C1 segment of cervical spinal cord (tissue), 14 donors: ENCODE measurements around the gene PRM3.
A peak's percentile ranks its signal among the peaks of the same experiment; 100 is the strongest.

ENCODE experiments used
- DNase-seq, 14 donors: peaks; one replicate each; lab custom pipeline; 2025; lab: John Stamatoyannopoulos, UW

The PRM3 gene

DNA sequence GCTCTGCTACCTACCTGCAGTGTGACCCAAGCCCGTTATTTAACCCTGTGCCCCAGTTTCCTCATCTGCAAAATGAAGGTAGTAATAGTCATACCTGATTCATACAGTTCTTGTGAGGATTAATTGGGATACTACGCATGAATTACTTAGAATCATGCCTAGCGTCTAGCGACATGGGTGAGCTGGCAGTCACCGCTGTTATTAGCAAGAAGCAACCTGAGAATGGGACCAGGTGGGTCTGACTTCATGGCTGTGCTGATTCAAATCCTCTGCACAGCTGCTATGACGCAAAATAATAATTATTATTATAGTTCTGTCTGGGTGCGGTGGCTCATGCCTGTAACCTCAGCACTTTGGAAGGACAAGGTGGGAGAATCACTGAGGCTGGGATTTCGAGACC is 25.3 kb downstream of the PRM3 start:
- DNase-seq = no peak

DNA sequence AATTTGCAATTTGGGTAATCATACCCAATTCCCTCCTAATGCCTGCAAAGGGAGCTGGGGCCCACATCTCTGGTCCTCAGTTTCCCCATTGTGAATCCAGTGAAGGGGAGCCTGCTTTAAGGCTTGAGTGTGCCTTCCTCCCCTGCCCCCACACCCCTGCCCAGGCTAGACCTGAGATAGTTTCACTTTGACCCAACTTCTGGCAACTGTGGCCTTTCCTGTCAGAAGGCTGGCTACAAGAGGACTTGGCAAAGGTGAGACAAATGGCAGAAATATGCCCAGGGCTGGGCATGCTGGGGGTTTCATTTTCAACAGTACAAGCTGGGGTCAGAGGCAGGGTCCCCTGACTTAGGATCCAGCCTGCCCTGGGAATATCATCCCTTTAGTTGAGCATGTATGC is 27.4 kb downstream of the PRM3 start:
- no peak for DNase-seq

DNA sequence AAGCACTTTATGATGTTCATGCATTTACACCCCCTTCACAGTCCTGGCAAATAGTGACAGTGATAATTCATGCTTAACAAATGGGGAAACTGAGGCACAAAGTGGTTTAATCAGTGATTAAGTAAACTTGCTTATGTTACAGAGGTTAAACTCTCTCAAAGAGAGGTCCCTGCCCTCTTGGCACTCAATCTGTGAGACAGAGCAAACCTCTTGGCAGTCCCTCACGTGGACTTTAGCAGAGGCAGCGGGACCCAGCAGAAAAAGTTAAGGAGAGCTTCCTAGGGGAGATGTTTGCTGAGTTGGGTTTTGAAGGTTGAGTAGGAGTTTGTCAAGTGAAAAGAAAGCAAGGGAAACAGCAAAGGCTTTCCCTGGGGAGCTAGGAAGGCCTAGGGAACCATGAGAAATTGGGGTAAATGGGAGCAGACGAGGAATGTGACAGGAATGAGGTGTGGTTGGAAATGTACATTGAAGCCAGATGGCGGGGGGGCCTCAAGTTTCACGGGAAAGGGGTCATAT is 28.1 kb downstream of the PRM3 start:
- no peak for DNase-seq

GRCh38 chr16:11242658-11243057 is 30.8 kb downstream of the PRM3 start:
- peak in 1 of 14 donors; percentile 83 for DNase-seq

DNA sequence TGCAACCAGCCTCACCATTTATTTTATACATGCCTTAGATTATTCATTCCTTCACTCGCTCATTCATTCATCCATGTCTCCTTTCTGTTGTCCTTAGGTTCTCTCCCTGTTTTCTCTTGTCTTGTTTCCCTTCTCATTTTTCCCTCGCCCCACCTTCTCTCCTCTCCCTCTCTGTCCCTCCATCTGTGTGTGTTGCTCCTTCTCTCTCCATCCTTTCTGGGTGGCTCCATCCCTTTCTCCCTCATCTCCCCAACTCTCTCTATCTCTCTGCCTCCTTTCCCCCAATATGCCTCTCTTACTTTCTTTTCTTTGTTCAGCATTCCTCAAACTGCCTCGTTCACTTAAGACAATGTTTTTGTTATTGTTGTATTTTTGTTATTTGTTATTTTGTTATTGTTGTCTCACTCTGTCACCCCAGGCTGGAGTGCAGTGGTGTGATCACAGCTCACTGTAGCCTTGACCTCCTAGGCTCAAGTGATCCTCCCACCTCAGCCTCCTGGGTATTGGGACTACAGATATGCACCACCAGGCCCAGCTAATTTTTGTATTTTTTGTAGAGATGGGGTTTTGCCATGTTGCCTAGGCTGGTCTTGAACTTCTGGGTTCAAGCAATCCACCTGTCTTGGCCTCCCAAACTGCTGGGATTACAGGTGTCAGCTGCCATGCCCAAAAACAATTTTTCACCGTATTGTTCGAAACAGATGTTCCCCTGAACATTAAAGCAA is 31.8 kb downstream of the PRM3 start:
- DNase-seq = no peak

DNA sequence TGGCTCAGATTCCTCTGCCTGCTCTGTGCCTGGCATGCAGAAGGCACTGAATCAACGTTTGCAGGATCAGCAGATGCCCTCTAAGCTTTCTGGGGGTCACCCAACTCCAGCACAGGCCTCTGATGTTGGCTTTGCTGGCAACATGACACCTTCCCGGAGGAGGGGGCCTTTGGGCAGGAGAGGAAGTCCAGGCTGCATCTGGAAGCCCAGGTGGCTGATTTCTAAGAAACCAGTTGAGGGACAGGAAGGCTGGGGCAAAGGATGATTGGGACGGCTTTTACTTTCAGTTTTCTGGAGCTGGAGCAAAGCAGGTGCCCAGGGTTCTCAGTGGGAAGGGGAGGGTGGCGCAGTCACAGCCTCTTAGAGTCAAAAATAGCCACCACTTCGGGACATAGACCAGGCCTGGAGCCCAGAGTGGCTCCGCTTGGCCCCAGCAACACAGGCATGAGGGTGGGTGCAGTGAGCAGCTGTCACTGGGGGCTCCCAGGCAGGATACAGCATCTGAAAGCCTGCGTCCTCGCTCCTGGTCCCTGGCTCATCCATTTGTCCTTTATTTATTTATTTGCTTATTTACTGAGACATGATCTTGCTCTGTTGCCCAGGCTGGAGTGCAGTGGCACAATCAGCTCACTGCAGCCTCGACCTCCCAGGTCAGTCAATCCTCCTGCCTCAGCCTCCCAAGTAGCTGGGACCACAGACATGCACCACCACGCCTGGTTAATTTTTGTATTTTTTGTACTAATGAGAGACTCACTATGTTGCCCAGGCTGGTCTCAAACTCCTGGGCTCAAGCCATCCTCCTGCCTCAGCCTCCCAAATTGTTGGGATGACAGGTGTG is 32.6 kb downstream of the PRM3 start:
- peak in 1 of 14 donors; percentile 19 for DNase-seq

DNA sequence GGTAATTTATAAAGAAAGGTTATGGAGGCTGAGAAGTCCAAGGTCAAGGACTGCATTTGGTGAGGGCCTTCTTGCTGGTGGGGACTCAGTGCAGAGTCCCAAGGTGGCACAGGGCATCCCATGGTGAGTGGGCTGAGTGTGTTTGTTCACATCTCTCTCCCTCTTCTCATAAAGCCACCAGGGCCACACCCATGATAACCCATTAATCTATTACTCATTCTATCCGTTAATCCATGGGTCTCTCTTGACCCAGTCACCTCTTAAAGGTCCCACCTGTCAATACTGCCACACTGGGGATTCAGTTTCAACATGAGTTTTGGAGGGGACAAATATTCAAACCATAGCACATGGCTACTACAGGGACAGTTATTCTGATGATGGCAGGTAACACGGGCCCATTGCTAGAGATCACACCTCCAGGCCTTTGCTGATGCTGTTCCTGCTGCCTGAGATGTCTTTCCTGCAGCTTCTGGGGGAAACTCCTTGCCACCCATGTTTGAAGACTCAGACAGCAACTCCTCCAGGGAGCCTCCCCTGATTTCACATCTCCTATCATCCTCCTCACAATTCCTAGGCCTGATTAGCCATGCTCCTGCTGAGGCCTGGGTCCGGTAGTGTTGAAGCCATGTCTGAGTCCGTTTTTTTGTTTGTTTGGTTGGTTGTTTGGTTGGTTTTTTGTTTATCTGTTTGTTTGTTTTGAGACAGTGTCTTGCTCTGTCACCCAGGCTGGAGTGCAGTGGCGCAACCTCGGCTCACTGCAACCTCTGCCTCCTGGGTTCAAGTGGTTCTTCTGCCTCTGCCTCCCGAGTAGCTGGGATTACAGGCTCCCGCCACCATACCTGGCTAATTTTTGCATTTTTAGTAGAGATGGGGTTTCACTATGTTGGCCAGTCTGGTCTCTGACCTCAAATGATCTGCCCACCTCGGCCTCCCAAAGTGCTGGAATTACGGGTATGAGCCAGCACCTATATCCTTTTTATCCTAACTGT is 33.5 kb downstream of the PRM3 start:
- DNase-seq = no peak

DNA sequence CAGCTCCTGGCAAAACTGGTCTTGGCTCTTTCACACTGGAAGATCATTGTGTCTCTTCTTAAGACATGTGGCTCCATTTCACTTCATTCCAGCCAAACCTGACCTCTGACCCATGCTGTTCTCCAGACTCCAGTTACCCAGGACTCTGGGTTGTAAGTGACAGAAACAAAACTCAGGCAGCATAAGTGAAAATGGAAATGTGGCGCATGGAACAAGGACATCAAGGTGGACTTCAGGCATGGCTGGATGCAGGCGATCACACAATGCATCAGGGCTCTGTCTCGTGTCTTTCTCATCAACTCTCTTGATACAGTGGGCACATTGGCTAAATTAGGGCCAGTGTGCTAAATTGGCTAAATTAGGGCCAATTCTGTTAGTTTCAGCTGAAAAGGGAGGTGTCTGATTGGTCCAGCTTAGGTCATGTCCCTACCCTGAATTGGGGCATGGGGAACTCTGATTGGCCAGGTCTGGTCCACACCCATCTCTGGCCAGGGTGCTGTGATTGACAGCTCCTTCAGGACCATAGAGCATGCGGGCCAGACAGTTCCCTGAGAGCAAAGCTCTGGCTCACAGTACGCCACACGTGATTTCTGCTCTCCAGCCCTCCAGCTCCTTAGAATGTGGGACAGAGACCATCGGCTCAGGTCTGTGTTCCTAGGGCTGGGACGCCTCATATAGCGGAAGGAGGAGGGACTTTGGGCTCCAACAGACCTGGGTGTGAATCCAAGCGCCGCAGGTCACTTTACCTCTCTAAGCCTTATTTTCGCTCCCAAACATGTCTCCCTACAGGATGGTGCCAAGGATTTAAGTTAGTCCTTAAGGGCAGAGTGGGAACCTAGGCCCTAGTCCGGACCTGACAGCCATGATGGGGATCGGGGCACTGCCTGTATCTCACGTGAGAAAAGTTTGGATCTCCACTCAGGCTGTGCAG is 34.9 kb downstream of the PRM3 start:
- DNase-seq = no peak

GRCh38 chr16:11236461-11237254 is 36.8 kb downstream of the PRM3 start:
- DNase-seq = no peak

DNA sequence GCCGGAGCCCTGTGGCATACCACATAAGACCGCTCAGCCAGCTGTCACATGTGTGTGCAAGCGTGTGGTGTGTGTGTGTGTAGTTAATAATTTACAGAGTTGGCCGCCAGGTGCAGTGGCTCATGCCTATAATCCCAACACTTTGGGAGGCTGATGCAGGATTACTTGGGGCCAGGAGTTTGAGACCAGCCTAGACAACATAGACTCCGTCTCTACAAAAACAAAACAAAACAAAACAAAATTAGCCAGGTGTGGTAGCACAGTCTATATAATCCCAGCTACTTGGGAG is 37.8 kb downstream of the PRM3 start:
- DNase-seq = no peak

DNA sequence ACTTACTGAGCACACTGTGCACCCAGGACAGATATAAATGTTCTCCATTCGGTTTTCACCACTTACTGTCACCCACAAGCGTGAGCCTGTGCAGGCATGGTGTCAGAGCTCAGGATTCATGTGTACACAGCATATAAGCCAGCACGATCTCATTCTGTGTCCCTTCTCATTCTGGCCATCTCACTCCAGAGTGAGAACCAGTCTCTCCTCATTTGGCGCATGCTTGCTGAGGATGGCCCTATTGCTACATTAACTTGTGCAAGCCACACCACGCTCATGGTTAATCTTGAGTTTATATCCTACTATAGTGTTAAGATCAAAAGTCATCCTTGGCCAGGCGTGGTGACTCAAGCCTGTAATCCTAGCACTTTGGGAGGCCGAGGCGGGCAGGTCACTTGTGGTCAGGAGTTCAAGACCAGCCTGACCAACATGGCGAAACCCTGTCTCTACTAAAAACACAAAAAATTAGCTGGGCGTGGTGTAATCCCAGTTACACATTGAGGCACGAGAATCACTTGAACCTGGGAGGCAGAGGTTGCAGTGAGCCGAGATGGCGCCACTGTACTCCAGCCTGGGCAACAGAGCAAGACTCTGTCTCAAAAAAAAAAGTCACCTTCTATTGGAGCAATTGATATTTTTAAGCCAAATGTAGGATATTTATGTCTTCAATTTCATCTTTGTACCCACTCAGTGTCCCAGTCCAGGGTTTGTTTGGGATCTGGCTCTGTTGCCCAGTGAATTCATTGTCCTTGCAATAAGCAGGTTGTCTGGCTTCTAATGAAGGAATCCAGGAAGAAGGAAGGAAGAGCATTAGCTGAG is 38.3 kb downstream of the PRM3 start:
- DNase-seq = no peak

- no peak for DNase-seq
Measured at GRCh38 chr16:11233727-11234376, 39.6 kb downstream of the PRM3 start.

DNA sequence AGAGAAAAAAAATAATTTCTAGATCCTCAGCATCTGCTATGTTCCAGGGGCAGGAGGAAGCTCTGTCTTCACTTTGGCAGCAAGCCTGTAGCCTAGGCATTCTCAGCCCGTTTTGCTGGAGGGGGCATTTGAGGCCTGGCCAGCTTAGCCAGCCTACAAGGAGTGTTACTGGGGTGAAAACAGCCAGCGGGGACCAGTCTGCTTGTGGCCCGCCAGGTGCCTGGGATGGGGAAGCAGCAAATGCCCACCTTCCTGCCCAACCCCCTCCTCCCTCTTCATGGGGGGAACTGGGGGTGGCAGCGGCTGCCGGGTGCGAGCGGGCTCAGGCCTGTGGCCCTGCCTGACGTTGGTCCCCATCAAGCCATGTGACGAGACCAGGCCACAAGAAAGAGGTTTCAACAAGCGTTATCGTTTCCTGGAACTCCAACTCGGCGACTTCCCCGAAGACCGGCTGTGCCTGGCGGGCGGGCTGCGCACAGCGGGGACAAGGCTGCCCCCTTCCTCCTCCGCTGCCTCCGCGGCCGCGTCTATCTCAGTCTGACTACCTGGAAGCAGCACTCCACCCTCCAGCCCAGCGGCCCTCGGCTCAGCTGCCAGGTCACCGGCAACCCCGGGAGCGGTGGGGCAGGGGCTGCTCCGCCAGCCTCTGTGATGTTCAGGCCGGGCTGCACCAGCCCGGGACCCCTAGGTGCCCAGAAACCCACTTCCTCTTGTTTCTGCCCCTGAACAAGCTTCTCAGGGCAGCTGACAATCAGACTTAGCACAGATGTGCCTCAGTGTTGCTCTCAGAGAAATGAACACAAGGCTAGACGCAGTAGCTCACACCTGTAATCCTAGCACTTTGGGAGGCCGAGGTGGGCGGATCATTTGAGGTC is 40.3 kb downstream of the PRM3 start:
- peak in 4 of 14 donors; percentile 3 to 77 (median 24) for DNase-seq

DNA sequence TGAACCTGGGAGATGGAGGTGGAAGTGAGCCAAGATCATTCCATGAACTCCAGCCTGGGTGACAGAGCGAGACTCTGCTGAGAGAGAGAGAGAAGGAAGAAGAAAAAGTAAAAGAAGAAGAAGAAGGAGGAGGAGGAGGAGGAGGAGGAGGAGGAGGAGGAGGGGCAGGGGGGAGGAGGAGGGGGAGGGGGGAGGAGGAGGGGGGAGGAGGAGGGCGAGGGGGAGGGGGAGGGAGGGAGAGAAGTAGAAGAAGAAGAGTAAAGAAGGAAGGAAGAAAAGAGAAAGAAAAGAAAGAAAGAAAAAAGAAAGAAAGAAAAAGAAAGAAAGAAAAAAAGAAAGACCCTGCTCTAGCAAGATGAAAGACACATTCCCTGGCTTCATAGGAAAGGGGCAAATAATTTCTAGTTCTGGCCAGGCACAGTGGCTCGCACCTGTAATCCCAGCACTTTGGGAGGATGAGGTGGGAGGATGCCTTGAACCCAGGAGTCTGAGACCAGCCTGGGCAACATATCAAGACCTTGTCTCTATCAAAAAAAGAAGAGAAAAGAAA is 41.1 kb downstream of the PRM3 start:
- no peak for DNase-seq

- DNase-seq = no peak
Measured at GRCh38 chr16:11231367-11231970, 42.0 kb downstream of the PRM3 start.

DNA sequence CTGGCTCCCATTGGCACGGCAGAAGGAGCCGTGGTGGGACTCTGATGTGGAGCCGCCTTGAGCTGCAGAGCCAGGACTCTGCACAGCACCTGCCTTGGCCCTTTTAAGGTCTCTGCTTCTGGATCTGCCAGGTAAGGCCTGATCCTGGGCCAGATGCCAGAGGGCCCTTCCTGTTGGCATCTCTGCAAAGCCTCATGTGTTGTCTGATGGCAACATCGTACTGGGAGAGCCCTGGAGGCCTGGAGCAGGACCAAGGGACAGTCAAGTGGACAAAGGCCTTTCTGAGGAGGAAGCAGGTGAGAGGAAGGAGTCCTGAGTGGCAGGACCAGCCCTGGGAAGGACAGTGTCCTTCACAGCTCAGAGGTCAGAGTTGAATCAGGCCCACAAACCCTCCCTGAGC is 43.5 kb downstream of the PRM3 start:
- DNase-seq = peak in 1 of 14 donors; percentile 81

DNA sequence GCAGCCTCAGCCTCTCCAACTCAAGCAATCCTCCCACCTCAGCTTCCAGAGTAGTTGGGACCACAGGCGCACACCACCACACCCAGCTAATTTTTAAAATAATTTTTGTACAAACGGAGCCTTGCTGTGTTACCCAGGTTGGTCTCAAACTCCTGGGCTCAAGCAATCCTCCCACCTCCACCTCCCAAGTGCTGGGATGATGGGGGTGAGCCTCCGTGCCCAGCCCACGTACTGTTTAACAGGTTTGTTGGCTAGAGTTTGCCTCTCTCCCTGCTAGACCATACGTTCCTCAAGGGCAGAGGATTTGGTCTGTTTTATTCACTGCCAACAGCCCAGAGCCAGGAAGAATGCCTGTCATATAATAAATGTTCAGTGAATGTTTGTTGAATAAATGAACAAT is 44.0 kb downstream of the PRM3 start:
- DNase-seq = no peak
